SK-N-SH treated with all-trans-retinoic acid at 6 μM for 48 hours (cell line): ENCODE data around the gene RHBDD1.

Experiments
- ARNTL ChIP-seq: fragments of 450-650 bp; formaldehyde crosslinking; IDR thresholded peaks from 2 replicates; pipeline ENCODE4 v1.5.0; 2020; ENCODE audit warnings: low read depth, mild to moderate bottlenecking, moderate library complexity, borderline replicate concordance
- CSRNP3 ChIP-seq: fragments of 250-450 bp; sonication (Bioruptor Pico); IDR thresholded peaks from 2 replicates; pipeline ENCODE4 v1.5.1; 2021; ENCODE audit warnings: mild to moderate bottlenecking, moderate library complexity
- ISL1 ChIP-seq: fragments of 250-450 bp; sonication (Bioruptor Pico); IDR thresholded peaks from 2 replicates; pipeline ENCODE4 v2.1.2; 2022; ENCODE audit warnings: mild to moderate bottlenecking, moderate library complexity
- OSR1 ChIP-seq: fragments of 250-450 bp; sonication (Bioruptor Pico); IDR thresholded peaks from 2 replicates; pipeline ENCODE4 v1.8.0; 2022; ENCODE audit warnings: moderate library complexity, mild to moderate bottlenecking, inconsistent platforms
- ZNF70 ChIP-seq: fragments of 450-650 bp; formaldehyde crosslinking; IDR thresholded peaks from 2 replicates; pipeline ENCODE4 v1.5.0; 2020; ENCODE audit warnings: mild to moderate bottlenecking, moderate library complexity

DNA sequence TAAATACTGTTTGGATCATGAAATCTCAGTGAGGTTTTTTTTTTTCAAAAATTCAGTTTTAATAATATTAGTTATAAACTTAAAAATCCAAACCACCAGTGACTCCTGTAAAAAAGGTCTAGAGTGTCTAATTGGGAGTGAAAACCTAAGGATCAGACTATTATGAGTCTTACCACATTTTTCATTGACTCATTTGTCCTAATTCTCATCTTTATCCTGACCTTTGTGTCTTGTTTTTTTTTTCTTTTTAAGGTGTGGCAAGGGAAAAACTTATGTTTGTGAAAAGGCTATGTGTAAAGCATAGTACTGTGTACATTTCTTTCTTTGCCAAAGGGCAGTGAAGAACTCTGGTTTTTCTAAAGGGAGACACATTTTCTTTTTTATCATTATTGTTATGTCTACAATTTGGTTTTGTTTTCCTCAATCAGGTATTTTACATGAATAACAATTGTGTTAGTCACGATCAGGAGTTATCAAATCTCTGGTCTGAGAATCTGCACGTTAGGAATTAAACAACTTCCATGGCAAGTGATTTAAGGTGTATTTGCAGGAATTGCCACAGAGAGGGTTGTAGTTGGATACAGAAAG is 52.6 kb downstream of the RHBDD1 start:
- TF ChIP-seq ZNF70 (CRISPR knock-in tag) (no peak), ISL1 (no peak), ARNTL (CRISPR knock-in tag) (no peak), CSRNP3 (CRISPR knock-in tag) (no peak), OSR1 (CRISPR knock-in tag) (no peak)
